HepG2 (cell line): ENCODE results near the gene CTU2.

Experiments used
- CTCF ChIP-seq: sonication (generic); formaldehyde crosslinking; IDR thresholded peaks from 2 replicates; pipeline ENCODE4 v1.5.0; 2020; ENCODE audit warnings: mild to moderate bottlenecking, missing genetic modification reagents, moderate library complexity
- GPBP1L1 ChIP-seq: sonication (generic); formaldehyde crosslinking; IDR thresholded peaks from 2 replicates; pipeline ENCODE4 v1.5.0; 2020; ENCODE audit warnings: mild to moderate bottlenecking, missing genetic modification reagents
- MYC ChIP-seq: sonication (generic); formaldehyde crosslinking; IDR thresholded peaks from 2 replicates; pipeline ENCODE4 v1.9.0; 2021; ENCODE audit warnings: missing genetic modification reagents, borderline replicate concordance
- NR2F2 ChIP-seq: IDR thresholded peaks from 2 replicates; pipeline ENCODE4 v1.6.1; 2012; ENCODE audit warnings: low read depth, inconsistent platforms, borderline replicate concordance
- PHF8 ChIP-seq: sonication (generic); formaldehyde crosslinking; IDR thresholded peaks from 2 replicates; pipeline ENCODE4 v1.5.0; 2020; ENCODE audit warnings: missing genetic modification reagents
- REST ChIP-seq, 2 experiments: IDR thresholded peaks; 2 replicates each; pipeline ENCODE4 v1.6.1; 2011 to 2012; ENCODE audit warnings: low read length in 2 of 2, borderline replicate concordance in 1 of 2, low read depth in 1 of 2, mild to moderate bottlenecking in 1 of 2, moderate library complexity in 1 of 2
- RXRA ChIP-seq: sonication (generic); formaldehyde crosslinking; IDR thresholded peaks from 2 replicates; pipeline ENCODE4 v1.5.1; 2020; ENCODE audit warnings: missing genetic modification reagents
- THYN1 ChIP-seq: sonication (generic); formaldehyde crosslinking; IDR thresholded peaks from 2 replicates; pipeline ENCODE4 v1.8.1; 2023; ENCODE audit warnings: low read depth, mild to moderate bottlenecking, moderate library complexity, missing genetic modification reagents, borderline replicate concordance
- TSC22D2 ChIP-seq: sonication (generic); formaldehyde crosslinking; IDR thresholded peaks from 2 replicates; pipeline ENCODE4 v1.5.1; 2020; ENCODE audit warnings: missing genetic modification reagents, mild to moderate bottlenecking, borderline replicate concordance
- ZNF101 ChIP-seq: sonication (generic); formaldehyde crosslinking; IDR thresholded peaks from 2 replicates; pipeline ENCODE4 v1.4.0; 2020; ENCODE audit warnings: mild to moderate bottlenecking, low read depth, missing genetic modification reagents, borderline replicate concordance
- ZNF747 ChIP-seq: sonication (generic); formaldehyde crosslinking; IDR thresholded peaks from 2 replicates; pipeline ENCODE4 v1.8.1; 2023; ENCODE audit warnings: missing genetic modification reagents, mild to moderate bottlenecking, borderline replicate concordance
- TF ChIP-seq, protein P1 (sequence below): sonication (generic); formaldehyde crosslinking; conservative IDR thresholded peaks from 2 replicates; pipeline ENCODE4 v1.4.0; 2020; ENCODE audit warnings: missing genetic modification reagents

DNA sequence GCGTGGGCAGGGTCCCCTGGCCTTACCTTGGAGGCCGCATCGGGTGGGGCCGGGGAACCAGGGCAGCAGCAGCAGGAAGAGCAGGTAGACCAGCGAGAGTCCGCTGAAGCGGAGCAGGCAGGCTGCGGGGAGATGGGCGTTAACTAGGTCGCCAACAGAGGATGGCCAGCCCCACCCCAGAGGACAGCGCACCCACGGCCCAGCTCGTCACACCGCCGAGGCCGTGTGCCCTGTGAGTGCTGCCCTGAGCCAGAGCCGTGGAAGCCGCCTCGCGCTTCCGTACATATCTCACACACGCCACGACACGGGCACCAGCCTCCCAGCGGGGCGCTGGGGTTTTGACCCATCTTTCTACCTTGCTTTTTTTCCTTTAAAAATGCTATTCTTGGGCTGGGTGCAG lies 43.1 kb downstream of the CTU2 start:
- no peak for TF ChIP-seq MYC
- no peak for TF ChIP-seq CTCF (CRISPR knock-in tag)
- no peak for TF ChIP-seq REST (IDR thresholded peaks at IDR 0.05; ENCODE audit: borderline replicate concordance in 1 of 2, low read depth in 1 of 2, low read length in 2 of 2)
- TF ChIP-seq RXRA (CRISPR knock-in tag), result no peak
- TF ChIP-seq ZNF101, result no peak
- TF ChIP-seq PHF8 (CRISPR knock-in tag), result no peak
- TF ChIP-seq TSC22D2 (CRISPR knock-in tag), result no peak
- TF ChIP-seq GPBP1L1 (CRISPR knock-in tag), result no peak
- TF ChIP-seq, protein P1, sequence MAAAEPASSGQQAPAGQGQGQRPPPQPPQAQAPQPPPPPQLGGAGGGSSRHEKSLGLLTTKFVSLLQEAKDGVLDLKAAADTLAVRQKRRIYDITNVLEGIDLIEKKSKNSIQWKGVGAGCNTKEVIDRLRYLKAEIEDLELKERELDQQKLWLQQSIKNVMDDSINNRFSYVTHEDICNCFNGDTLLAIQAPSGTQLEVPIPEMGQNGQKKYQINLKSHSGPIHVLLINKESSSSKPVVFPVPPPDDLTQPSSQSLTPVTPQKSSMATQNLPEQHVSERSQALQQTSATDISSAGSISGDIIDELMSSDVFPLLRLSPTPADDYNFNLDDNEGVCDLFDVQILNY (CRISPR knock-in tag), result no peak
- no peak for TF ChIP-seq NR2F2
- TF ChIP-seq THYN1 (CRISPR knock-in tag), result no peak
- no peak for TF ChIP-seq ZNF747 (CRISPR knock-in tag)
